Measurements from ENCODE around the gene SCN3A. TPM values are rescaled to one million over a fixed set of nuclear protein-coding genes. Genes with fewer than 3 reads are reported as not detected.

SCN3A gene
- polyA plus RNA-seq, 2 of the 4 experiments (the other 2 are of a cell fraction) = 0.05 to 0.12 TPM

GRCh38 chr2:165126244-165126643 is 77.6 kb downstream of the SCN3A start (continued):
- no peak for TF ChIP-seq MAX (IDR thresholded peaks at IDR 0.05)

- no peak overlapping the region for H3K4me2 ChIP-seq
- 11% methylated on average over 4 of the region's 4 CpGs for WGBS (ENCODE audit: missing lambda C conversion rate)
- no peak overlapping the region for H3K4me3 ChIP-seq
- no peak overlapping the region for H3K27ac ChIP-seq
- no peaks in the 10 kb centered on the region for H3K9me3 ChIP-seq
- TF ChIP-seq SREBF2 (IDR thresholded peaks at IDR 0.05) = no peak
- TF ChIP-seq POLR2AphosphoS2 (conservative IDR thresholded peaks at IDR 0.05; ENCODE audit: low read length) = no peak
- no peak for TF ChIP-seq HOXB5 (CRISPR knock-in tag; IDR thresholded peaks at IDR 0.05)
- FAIRE-seq (no peak), ATAC-seq (no peak; a peak in 1 of 6 replicates), DNase-seq (ENCODE audit: low read depth in 1 of 2, low spot score in 1 of 2) (no peak)
- H3K4me1 ChIP-seq = no peaks in the 10 kb centered on the region
- ChIA-PET CTCF (no interaction called here), POLR2A (no interaction called here)
These were observed 81.3 kb downstream of the SCN3A start for GRCh38 chr2:165122521-165122920.

GRCh38 chr2:165120740-165121467 is 82.9 kb downstream of the SCN3A start:
- TF ChIP-seq MAX (IDR thresholded peaks at IDR 0.05) = no peak
- TF ChIP-seq KDM1A (IDR thresholded peaks at IDR 0.05; ENCODE audit: low read depth) = no peak
- TF ChIP-seq CEBPB (IDR thresholded peaks at IDR 0.05) = no peak
- TF ChIP-seq NR3C1 (IDR thresholded peaks at IDR 0.05) = no peak
- TF ChIP-seq SREBF2 (IDR thresholded peaks at IDR 0.05) = no peak
- no peak for TF ChIP-seq MYC (IDR thresholded peaks at IDR 0.05; ENCODE audit: borderline replicate concordance, low read length)
- TF ChIP-seq E2F6 (IDR thresholded peaks at IDR 0.05; ENCODE audit: borderline replicate concordance, low read depth) = no peak
- no peak for TF ChIP-seq TFCP2L1 (CRISPR knock-in tag; IDR thresholded peaks at IDR 0.05)
- TF ChIP-seq JUNB (IDR thresholded peaks at IDR 0.05) = no peak
- no peak for TF ChIP-seq REST (IDR thresholded peaks at IDR 0.05)
- no peak for TF ChIP-seq CHD2 (IDR thresholded peaks at IDR 0.05; ENCODE audit: low read length, partially characterized antibody)
- no peak for TF ChIP-seq POLR2AphosphoS2 (conservative IDR thresholded peaks at IDR 0.05; ENCODE audit: low read length)
- TF ChIP-seq NPAS2 (CRISPR knock-in tag; IDR thresholded peaks at IDR 0.05; ENCODE audit: borderline replicate concordance) = no peak
- no peak for TF ChIP-seq ZNF302 (CRISPR knock-in tag; IDR thresholded peaks at IDR 0.05)
- H3K9me3 ChIP-seq = no peaks in the 10 kb centered on the region
- WGBS (ENCODE audit: missing lambda C conversion rate) = 43% methylated on average over 7 of the region's 7 CpGs
- CTCF ChIA-PET = interaction anchor here (0.6 to 1.1 kb wide), 2 partner anchors 59 to 95 kb away, joined by 3 read pairs; no protein-coding TSS in a partner anchor
- H3K4me3 ChIP-seq = no peak overlapping the region
- no peak overlapping the region for H3K27ac ChIP-seq
- no peaks in the 10 kb centered on the region for H3K4me1 ChIP-seq
- DNase-seq (ENCODE audit: low read depth in 1 of 2, low spot score in 1 of 2) = no peak
- no peak for ATAC-seq
- no peak overlapping the region for H3K4me2 ChIP-seq
- POLR2A ChIA-PET = interaction anchor here (0.7 kb wide), 1 partner anchor 1955 kb away, joined by 3 read pairs; no protein-coding TSS in a partner anchor
- FAIRE-seq = no peak

- CTCF ChIA-PET = no interaction called here
- WGBS (ENCODE audit: missing lambda C conversion rate) = 62% methylated on average over 6 of the region's 6 CpGs
- no peak overlapping the region for H3K27ac ChIP-seq
These were observed 88.6 kb downstream of the SCN3A start for GRCh38 chr2:165115258-165115657.

More at GRCh38 chr2:165115258-165115657, 88.6 kb downstream of the SCN3A start:
- Histone ChIP-seq H3K4me2 (no peak overlapping the region), H3K9me3 (no peaks in the 10 kb centered on the region), H3K4me3 (no peak overlapping the region), H3K4me1 (peaks cover 3% of the 10 kb centered on the region; the same call in 2 of the 3 replicates)
- POLR2A ChIA-PET = no interaction called here
- no peak for ATAC-seq
- DNase-seq (ENCODE audit: low read depth in 1 of 2, low spot score in 1 of 2) = no peak
- TF ChIP-seq TFCP2L1 (CRISPR knock-in tag; IDR thresholded peaks at IDR 0.05) = no peak
- TF ChIP-seq JUN (IDR thresholded peaks at IDR 0.05) = no peak
- no peak for TF ChIP-seq ESRRA (IDR thresholded peaks at IDR 0.05; ENCODE audit: borderline replicate concordance, low read length)
- TF ChIP-seq ZSCAN20 (CRISPR knock-in tag; IDR thresholded peaks at IDR 0.05) = no peak
- no peak for TF ChIP-seq RNF2 (IDR thresholded peaks at IDR 0.05; ENCODE audit: borderline replicate concordance, low read depth)
- TF ChIP-seq MAX (IDR thresholded peaks at IDR 0.05) = no peak
- no peak for FAIRE-seq

All from A549 (cell line).